OCI-LY3 (cell line): Measurements from ENCODE around the gene MYO15B.

ENCODE experiments used
- H2AFZ ChIP-seq: fragments of 200-600, 300-600 bp; shearing (Covaris generic); 2 replicates; pipeline ENCODE4 v1.6.0; 2014; ENCODE audit warnings: antibody characterized with exemption, low read depth, low read length
- H3K27ac ChIP-seq: fragments of 200-600, 300-600 bp; sonication (generic); 2 replicates; pipeline ENCODE4 v1.5.1; 2014; ENCODE audit warnings: mild to moderate bottlenecking, low read length, moderate library complexity, mixed read lengths
- H3K27me3 ChIP-seq: fragments of 200-600, 300-600 bp; sonication (generic); 2 replicates; pipeline ENCODE4 v1.6.1; 2014; ENCODE audit warnings: low read depth, low read length, mixed read lengths
- H3K36me3 ChIP-seq: fragments of 200-600, 300-600 bp; sonication (generic); replicated peaks from 2 replicates; pipeline ENCODE3; 2014; ENCODE audit warnings: low read depth, low read length, mixed read lengths
- H3K4me1 ChIP-seq: fragments of 300-600, 200-600 bp; sonication (generic); 2 replicates; pipeline ENCODE4 v1.6.1; 2014; ENCODE audit warnings: low read length, mixed read lengths
- H3K4me2 ChIP-seq: fragments of 200-600, 300-600 bp; sonication (generic); 2 replicates; pipeline ENCODE4 v1.6.1; 2014; ENCODE audit warnings: low read length, mixed read lengths
- H3K4me3 ChIP-seq: fragments of 300-600, 200-600 bp; sonication (generic); 2 replicates; pipeline ENCODE4 v1.5.1; 2014; ENCODE audit warnings: antibody characterized with exemption, mild to moderate bottlenecking, low read length, moderate library complexity
- H3K79me2 ChIP-seq: fragments of 300-600, 200-600 bp; shearing (Covaris generic); 2 replicates; pipeline ENCODE4 v1.6.1; 2014; ENCODE audit warnings: mild to moderate bottlenecking, low read length, mixed read lengths
- H3K9ac ChIP-seq: fragments of 300-600, 200-600 bp; shearing (Covaris generic); 2 replicates; pipeline ENCODE4 v1.6.0; 2014; ENCODE audit warnings: mild to moderate bottlenecking, low read length, moderate library complexity
- H3K9me3 ChIP-seq: fragments of 200-600, 300-600 bp; shearing (Covaris generic); 2 replicates; pipeline ENCODE4 v1.6.1; 2014; ENCODE audit warnings: low read length, mixed read lengths; ENCODE audit not compliant: insufficient read depth
- H4K20me1 ChIP-seq: fragments of 200-600, 300-600 bp; sonication (generic); 2 replicates; pipeline ENCODE4 v1.6.1; 2016; ENCODE audit warnings: low read length, mixed read lengths; ENCODE audit not compliant: insufficient read depth
- EZH2phosphoT487 ChIP-seq: fragments of 200-600 bp; shearing (Covaris generic); IDR thresholded peaks from 2 replicates; pipeline ENCODE4 v1.6.1; 2018; ENCODE audit warnings: antibody characterized with exemption, mixed run types, low read depth
- TF ChIP-seq, protein P1 (sequence below): fragments of 200-600, 300-600 bp; sonication (generic); IDR thresholded peaks from 2 replicates; pipeline ENCODE4 v1.5.1; 2014; ENCODE audit warnings: antibody characterized with exemption, low read length, low read depth

The MYO15B gene

DNA sequence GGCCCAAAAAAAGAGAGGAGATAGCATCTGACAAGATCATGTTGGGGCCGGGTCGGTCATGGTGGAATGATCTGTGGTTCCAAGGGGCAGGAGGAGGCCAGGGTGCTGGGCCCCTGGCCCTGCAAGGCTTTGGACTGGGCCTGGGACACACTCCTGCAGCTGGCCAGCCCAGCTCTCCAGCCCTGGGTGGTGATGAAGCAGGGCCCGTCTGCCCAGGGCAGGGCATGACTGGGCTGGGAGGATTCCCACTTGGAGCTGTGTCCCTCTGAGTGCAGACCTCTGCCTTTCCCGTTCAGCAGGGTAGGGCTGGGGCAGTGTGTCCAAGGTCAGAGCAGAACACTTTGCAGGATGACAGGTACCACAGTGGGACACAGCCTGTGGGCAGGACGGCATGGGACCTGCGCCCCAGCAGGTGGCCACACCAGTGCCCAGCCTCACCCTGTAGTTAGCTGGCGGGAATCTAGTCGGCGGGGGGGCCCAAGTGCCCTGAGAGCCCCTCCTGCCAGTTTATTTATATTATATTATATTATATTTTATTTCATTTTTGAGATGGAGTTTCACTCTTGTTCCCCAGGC lies 27.6 kb upstream of the MYO15B start:
- Histone ChIP-seq H4K20me1 (no peaks in the 10 kb centered on the region), H2AFZ (no peak overlapping the region), H3K9me3 (no peaks in the 10 kb centered on the region), H3K4me2 (no peak overlapping the region), H3K4me3 (no peak overlapping the region), H3K27me3 (no peaks in the 10 kb centered on the region), H3K9ac (no peak overlapping the region), H3K79me2 (no peaks in the 10 kb centered on the region), H3K36me3 (no peaks in the 10 kb centered on the region), H3K4me1 (peaks cover 6% of the 10 kb centered on the region; the same call in 1 of the 2 replicates), H3K27ac (no peak overlapping the region)
- no peak for TF ChIP-seq EZH2phosphoT487
- TF ChIP-seq, protein P1, sequence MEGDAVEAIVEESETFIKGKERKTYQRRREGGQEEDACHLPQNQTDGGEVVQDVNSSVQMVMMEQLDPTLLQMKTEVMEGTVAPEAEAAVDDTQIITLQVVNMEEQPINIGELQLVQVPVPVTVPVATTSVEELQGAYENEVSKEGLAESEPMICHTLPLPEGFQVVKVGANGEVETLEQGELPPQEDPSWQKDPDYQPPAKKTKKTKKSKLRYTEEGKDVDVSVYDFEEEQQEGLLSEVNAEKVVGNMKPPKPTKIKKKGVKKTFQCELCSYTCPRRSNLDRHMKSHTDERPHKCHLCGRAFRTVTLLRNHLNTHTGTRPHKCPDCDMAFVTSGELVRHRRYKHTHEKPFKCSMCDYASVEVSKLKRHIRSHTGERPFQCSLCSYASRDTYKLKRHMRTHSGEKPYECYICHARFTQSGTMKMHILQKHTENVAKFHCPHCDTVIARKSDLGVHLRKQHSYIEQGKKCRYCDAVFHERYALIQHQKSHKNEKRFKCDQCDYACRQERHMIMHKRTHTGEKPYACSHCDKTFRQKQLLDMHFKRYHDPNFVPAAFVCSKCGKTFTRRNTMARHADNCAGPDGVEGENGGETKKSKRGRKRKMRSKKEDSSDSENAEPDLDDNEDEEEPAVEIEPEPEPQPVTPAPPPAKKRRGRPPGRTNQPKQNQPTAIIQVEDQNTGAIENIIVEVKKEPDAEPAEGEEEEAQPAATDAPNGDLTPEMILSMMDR, result no peak

DNA sequence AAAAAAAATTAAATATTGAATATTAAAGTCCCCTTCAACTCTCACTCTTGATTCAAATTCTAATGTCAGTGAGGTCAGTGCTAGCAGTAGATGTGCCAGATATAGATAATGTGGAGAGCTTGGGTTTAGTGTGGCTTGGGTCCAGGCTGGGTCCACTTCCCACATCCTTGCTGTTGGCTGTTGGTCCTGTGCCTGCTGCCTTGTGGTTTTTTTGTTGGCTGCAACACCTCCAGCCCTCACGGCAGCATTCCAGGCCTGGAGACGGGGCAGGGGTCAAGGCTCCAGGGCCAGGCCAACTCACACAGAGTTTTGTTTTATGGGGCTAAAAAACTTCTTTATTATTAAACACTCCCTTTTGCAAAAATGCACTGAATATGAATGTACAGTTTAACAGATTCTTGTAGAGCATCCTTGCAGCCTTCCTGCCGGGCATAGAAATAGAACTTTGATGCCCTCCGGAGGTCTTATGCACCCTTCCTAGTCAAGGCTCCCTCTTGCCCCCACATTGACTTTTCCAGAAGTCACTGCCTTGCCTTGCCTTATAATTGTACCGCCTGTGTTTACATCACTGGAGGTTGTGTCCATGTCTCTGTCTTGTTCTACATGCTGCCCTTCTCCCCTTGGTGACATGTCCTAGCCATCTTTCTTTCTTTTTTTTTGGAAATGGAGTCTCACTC lies 25.5 kb upstream of the MYO15B start:
- no peak for TF ChIP-seq EZH2phosphoT487
- no peak overlapping the region for H3K4me2 ChIP-seq
- no peaks in the 10 kb centered on the region for H3K27me3 ChIP-seq
- H3K79me2 ChIP-seq, result no peaks in the 10 kb centered on the region
- H2AFZ ChIP-seq, result no peak overlapping the region
- no peak overlapping the region for H3K4me3 ChIP-seq
- H3K27ac ChIP-seq, result no peak overlapping the region
- H3K9ac ChIP-seq, result no peak overlapping the region
- no peaks in the 10 kb centered on the region for H3K36me3 ChIP-seq
- no peaks in the 10 kb centered on the region for H4K20me1 ChIP-seq
- peaks cover 14% of the 10 kb centered on the region for H3K4me1 ChIP-seq
- no peaks in the 10 kb centered on the region for H3K9me3 ChIP-seq

DNA sequence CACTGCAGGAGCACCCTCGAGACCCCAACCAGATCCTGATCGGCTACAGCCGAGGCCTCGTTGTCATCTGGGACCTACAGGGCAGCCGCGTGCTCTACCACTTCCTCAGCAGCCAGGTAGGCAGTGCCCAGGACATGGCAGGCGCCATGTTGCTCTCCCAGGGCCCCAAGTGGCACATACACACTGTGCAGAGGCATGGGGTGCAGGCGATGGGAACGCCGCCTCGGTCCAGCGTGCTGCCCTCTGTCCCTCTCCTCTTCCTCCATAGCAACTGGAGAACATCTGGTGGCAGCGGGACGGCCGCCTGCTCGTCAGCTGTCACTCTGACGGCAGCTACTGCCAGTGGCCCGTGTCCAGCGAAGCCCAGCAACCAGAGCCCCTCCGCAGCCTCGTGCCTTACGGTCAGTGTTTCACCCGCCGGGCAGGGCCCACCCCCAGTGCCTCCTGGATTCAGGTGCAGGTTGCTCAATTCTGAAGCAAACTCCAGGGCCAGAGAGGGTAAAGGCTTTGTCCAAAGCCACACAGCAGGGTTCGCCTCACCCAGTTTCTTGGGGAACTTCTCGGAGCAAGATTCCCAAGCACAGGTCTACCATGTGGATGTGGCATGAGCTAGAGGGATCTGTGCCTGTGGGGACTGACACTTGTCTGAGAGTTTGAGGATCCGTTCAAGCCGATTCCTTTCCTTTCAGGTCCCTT lies 24.4 kb upstream of the MYO15B start:
- no peak overlapping the region for H3K4me3 ChIP-seq
- H3K79me2 ChIP-seq, result no peaks in the 10 kb centered on the region
- H3K27ac ChIP-seq, result no peak overlapping the region
- H3K27me3 ChIP-seq, result no peaks in the 10 kb centered on the region
- no peaks in the 10 kb centered on the region for H3K9me3 ChIP-seq
- TF ChIP-seq, protein P1, result no peak
- no peak for TF ChIP-seq EZH2phosphoT487
- H3K4me1 ChIP-seq, result peaks cover 10% of the 10 kb centered on the region
- H4K20me1 ChIP-seq, result no peaks in the 10 kb centered on the region
- H3K9ac ChIP-seq, result no peak overlapping the region
- no peaks in the 10 kb centered on the region for H3K36me3 ChIP-seq
- no peak overlapping the region for H2AFZ ChIP-seq
- no peak overlapping the region for H3K4me2 ChIP-seq

DNA sequence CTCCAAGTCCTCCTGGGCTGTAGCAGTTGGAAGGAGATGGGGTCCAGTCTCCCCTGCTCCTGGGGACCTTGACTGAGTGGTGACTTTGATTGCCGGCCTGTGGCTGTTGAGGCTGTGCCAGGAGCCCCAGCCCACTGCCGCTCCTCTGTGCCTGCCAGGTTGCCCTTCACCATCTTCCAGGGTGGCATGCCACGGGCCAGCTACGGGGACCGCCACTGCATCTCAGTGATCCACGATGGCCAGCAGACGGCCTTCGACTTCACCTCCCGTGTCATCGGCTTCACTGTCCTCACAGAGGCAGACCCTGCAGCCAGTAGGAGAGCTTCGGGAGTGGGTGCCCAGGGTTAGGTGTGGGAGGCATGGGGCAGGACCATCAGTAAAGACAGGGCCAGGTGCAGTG lies 23.4 kb upstream of the MYO15B start:
- H3K4me1 ChIP-seq, result peaks cover 10% of the 10 kb centered on the region
- no peak overlapping the region for H2AFZ ChIP-seq
- H3K79me2 ChIP-seq, result no peaks in the 10 kb centered on the region
- H3K9ac ChIP-seq, result no peak overlapping the region
- no peaks in the 10 kb centered on the region for H3K27me3 ChIP-seq
- no peak overlapping the region for H3K27ac ChIP-seq
- H3K9me3 ChIP-seq, result no peaks in the 10 kb centered on the region
- no peak overlapping the region for H3K4me3 ChIP-seq
- no peaks in the 10 kb centered on the region for H4K20me1 ChIP-seq
- H3K36me3 ChIP-seq, result no peaks in the 10 kb centered on the region
- TF ChIP-seq EZH2phosphoT487, result no peak
- TF ChIP-seq, protein P1, result no peak
- H3K4me2 ChIP-seq, result no peak overlapping the region
